GM12865 (cell line): ENCODE data around the gene PDE8B.
A peak's percentile ranks its signal among the peaks of the same experiment; 100 is the strongest.
"Not testable (repeated sequence)": the region's sequence is repeated elsewhere in the genome, so short reads cannot be mapped to it uniquely, and the experiment has no call there.

Experiments used
- DNase-seq: peaks from one replicate; pipeline ENCODE4 v3.0.0; 2010; ENCODE audit warnings: low read depth
- H3K4me3 ChIP-seq: 2 replicates; pipeline ENCODE4 v1.5.1; 2011; ENCODE audit warnings: mild to moderate bottlenecking, low read depth, low read length, control low read depth
- TF ChIP-seq, protein P1 (sequence below): IDR thresholded peaks from 2 replicates; pipeline ENCODE4 v1.5.1; 2011; ENCODE audit warnings: low read length, control low read depth, low read depth, inconsistent platforms; ENCODE audit not compliant: insufficient read depth; ENCODE audit errors: missing control alignments

PDE8B gene

DNA sequence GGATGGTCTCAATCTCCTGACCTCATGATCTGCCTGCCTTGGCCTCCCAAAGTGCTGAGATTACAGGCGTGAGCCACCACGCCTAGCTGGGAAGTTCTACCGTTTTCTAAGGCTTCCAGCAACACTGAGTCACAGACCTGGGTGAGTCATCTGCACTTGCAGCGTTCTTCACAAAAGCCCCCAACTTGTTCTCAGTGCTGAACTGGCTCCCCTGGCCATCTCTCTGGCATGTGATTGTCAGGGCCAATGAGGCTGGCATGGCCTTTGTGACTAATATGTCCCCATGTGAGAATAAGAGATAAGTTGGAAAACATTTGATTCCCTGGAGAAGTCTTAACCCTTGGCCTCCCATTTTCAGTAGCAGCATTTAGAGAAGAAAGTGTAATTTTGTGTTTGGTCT lies 157.3 kb downstream of the PDE8B start:
- TF ChIP-seq, protein P1, sequence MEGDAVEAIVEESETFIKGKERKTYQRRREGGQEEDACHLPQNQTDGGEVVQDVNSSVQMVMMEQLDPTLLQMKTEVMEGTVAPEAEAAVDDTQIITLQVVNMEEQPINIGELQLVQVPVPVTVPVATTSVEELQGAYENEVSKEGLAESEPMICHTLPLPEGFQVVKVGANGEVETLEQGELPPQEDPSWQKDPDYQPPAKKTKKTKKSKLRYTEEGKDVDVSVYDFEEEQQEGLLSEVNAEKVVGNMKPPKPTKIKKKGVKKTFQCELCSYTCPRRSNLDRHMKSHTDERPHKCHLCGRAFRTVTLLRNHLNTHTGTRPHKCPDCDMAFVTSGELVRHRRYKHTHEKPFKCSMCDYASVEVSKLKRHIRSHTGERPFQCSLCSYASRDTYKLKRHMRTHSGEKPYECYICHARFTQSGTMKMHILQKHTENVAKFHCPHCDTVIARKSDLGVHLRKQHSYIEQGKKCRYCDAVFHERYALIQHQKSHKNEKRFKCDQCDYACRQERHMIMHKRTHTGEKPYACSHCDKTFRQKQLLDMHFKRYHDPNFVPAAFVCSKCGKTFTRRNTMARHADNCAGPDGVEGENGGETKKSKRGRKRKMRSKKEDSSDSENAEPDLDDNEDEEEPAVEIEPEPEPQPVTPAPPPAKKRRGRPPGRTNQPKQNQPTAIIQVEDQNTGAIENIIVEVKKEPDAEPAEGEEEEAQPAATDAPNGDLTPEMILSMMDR, result no peak
- H3K4me3 ChIP-seq, result no peak overlapping the region
- no peak for DNase-seq

DNA sequence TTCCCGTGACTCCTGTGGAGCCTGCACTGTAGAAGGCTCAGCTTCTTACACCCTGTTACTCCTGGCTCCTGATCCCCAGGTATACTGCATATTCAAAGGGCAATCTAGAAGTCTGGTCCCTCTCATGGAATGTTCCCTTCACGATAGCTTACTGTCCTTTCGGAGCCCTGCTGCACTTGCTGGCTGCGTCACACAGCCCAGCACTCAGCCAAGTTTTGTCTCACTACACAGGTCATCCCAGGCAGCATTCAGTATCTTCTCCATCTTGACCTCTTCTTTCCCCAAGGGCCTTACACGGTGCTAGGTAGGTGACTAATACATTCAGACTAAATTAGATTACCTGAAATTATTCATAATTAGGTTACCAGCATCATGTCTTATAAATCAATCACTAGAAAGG lies 157.9 kb downstream of the PDE8B start:
- no peak for DNase-seq
- H3K4me3 ChIP-seq, result no peak overlapping the region
- TF ChIP-seq, protein P1, result no peak

DNA sequence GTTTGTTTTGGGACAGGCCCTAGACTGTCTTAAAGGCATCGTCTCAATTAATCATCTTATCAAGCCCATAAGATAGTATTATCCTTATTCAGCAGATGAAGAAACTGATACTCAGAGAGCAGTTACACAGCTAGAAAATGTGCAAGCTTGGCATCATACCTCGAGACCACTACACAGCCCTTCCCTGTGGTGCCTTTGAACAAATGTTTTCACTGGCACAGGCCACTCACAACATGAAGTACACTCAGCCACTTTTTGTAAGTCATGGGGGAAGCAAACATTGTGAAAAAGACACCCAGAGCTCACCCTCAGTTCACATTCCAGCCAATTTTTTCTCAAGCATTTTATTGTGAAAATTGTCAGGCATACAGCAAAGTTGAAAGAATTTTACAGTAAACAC lies 159.1 kb downstream of the PDE8B start:
- no peak for DNase-seq
- no peak overlapping the region for H3K4me3 ChIP-seq
- TF ChIP-seq, protein P1, result no peak

DNA sequence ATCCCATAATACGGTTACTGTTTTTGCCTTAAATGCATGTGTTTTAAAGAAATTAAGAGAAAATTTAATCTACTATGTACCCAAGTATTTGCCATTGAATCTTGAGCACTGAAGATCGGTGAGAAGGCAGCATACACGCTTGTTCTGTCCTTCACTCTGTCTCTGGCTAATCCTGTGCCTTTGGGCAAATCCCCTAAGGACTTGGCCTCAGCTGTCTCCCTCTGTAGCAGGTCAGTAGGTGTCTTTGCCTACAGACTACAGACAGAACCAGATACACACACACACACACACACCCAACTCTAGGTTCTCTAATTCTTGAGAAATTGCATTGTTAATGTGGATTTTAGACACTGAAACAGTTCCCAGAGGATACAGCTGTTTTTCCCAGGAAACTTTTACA lies 164.2 kb downstream of the PDE8B start:
- no peak for DNase-seq
- no peak overlapping the region for H3K4me3 ChIP-seq
- TF ChIP-seq, protein P1, result no peak

DNA sequence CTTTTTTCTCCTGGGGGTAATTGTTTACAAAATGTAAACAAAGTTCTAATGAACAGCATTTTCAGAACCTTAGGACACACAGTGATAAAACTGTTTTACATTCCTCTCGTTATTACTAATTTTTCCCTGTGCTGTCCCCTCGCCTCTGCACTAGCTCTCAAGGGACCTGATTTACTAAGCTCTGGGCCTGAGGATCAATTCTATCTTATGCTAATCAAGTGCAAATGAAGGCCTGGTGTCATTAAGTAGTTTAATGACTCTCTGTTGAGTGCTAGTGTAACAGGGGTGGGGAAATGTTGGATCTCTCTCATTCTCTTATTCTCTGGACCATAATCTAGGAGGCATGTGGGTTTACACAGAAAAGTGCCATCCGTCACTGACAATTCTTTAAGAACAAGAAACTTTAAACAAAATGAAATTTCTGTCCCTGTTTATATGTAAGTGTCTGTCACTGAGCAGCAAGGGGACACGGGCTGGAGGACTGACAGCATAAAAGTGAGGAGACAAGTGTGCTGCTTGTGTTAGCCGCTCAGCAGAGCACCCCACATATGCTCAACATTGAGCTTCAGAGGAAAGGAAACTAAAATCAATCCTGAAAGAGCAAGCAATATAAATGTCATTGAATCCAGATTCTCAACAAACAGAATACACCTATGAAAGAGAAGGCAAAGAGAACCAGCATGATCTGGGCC lies 166.3 kb downstream of the PDE8B start:
- TF ChIP-seq, protein P1, result no peak
- no peak for DNase-seq
- no peak overlapping the region for H3K4me3 ChIP-seq

DNA sequence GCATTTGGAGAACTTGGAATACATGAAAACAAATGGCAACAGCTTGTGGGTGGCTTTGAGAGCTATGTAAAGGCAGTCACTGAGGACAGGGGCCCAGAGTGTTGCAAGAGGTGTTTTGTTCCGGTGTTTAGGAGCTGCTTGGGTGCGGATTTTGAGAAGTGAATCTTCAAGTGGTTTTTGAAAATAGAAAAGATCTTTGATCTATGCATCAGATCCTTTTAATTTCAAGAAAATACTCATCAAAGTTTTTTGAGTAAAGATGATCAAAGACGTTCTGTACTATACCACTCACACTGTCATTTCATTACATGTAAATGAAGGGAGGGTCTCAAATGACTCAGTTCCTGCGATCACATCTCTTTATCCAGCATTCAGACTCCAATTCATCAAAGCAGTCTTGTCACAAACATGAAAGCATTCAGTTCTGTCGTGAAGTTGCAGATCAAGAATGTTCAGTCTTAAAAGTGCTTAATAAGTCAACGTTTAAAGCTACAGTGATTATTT lies 169.1 kb downstream of the PDE8B start:
- H3K4me3 ChIP-seq, result no peak overlapping the region
- TF ChIP-seq, protein P1, result no peak
- DNase-seq, result peak; percentile 82

DNA sequence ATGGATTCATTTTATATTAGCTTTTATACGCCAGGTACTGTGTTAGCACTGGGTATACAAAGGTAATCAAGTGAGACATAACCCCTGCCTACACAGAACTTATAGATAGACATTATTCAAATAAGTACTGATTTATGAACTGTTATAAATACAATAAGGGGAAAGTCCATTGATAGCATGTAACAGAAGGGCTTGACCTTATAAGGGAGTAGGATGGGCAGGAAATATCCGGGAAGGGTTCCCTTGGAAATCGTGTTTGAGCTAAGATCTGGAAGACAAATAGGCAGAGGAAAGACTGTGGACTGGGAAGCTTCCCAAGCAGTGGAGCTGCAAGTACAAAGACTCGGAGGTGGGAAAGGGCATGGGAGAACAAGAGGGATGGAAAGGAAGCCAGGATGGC lies 170.2 kb downstream of the PDE8B start:
- TF ChIP-seq, protein P1, result no peak
- H3K4me3 ChIP-seq, result no peak overlapping the region
- no peak for DNase-seq

DNA sequence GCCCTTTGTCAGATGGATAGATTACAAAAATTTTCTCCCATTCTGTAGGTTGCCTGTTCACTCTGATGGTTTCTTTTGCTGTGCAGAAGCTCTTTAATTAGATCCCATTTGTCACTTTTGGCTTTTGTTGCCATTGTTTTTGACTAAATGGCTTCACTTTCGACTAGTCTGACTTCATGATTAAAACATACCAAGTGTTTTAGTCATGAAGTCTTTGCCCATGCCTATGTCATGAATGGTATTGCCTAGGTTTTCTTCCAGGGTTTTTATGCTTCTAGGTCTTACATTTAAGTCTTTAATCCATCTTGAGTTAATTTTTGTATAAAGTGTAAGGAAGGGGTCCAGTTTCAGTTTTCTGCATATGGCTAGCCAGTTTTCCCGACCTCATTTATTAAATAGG lies 172.9 kb downstream of the PDE8B start:
- DNase-seq, H3K4me3 ChIP-seq: not testable (repeated sequence)

DNA sequence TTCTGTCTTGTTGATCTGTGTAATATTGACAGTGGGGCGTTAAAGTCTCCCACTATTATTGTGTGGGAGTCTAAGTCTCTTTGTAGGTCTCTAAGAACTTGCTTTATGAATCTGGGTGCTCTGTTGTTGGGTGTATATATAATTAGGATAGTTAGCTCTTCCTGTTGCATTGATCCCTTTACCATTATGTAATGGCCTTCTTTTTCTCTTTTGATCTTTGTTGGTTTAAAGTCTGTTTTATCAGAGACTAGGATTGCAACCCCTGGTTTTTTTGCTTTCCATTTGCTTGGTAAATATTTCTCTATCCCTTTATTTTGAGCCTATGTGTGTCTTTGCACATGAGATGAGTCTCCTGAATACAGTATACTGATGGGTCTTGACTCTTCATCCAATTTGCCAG lies 175.9 kb downstream of the PDE8B start:
- not testable (repeated sequence) for H3K4me3 ChIP-seq, DNase-seq
